NCI-H2081 treated with DMSO at 0.1 percent for 48 hours (cell line): ENCODE data around the gene CDC42BPA.
"Not testable (repeated sequence)": the region's sequence is repeated elsewhere in the genome, so short reads cannot be mapped to it uniquely, and the experiment has no call there.

Experiments
- DNase-seq: peaks from one replicate; lab custom pipeline; 2025; lab: John Stamatoyannopoulos, UW

The CDC42BPA gene

GRCh38 chr1:226962421-226963391 lies 355.6 kb downstream of the CDC42BPA start:
- no peak for DNase-seq

GRCh38 chr1:226960944-226961765 lies 357.1 kb downstream of the CDC42BPA start:
- DNase-seq, result no peak

DNA sequence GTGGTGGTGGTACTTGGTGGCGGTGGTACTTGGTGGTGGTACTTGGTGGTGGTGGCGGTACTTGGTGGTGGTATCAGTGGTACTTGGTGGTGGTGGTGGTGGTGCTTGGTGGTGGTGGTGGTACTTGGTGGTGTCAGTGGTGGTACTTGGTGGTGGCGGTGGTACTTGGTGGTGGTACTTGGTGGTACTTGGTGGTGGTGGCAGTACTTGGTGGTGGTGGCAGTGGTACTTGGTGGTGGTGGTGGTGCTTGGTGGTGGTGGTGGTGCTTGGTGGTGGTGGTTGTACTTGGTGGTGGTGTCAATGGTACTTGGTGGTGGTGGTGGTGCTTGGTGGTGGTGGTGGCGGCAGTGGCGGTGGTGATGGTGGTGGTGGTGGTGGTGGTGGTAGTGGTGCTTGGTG lies 358.0 kb downstream of the CDC42BPA start:
- DNase-seq, result no peak

GRCh38 chr1:226958300-226958699 lies 360.0 kb downstream of the CDC42BPA start:
- no peak for DNase-seq

DNA sequence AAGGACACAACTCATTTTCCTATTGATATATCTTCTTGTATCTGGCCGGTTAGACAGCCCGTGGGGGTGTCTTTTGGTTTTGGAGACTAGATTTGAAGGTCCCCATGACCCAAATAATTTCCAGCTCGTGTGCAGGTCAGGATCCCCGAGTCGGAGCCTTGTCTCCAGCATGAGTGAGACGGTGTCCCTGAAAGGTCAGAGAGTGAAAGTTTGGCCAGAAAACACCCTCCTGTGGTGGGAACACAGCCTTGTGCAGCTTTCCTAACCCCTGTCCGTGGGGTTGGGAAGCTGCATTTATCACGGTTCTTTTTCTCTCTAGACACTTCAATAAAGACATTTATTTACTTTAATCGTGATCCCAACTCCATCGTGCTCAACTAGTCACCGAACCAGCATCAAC lies 360.6 kb downstream of the CDC42BPA start:
- DNase-seq, result no peak

GRCh38 chr1:226956942-226957713 lies 361.2 kb downstream of the CDC42BPA start:
- no peak for DNase-seq

- not testable (repeated sequence) for DNase-seq
Observed at GRCh38 chr1:226955857-226956256, 362.4 kb downstream of the CDC42BPA start.

DNA sequence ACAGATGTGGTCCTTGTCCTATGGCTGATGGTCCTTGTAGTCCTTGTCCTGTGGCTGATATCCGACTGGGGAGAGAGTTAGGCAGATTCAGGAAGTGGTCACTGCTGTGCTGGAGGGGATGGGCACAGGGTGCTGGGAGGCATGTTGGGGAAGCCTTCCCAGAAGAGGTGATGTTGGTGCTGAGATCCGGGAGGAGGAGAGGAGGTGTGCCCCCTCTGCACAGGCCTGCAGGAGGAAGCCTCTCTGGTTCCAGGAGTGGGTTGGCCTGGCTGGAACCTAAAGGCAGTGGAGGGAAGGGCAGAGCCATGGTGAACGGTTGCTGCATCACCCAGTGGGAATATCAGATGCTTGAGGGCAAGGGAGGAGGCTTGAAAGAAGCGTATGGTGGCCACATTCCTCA lies 363.5 kb downstream of the CDC42BPA start:
- DNase-seq, result no peak

GRCh38 chr1:226954337-226954736 lies 364.0 kb downstream of the CDC42BPA start:
- no peak for DNase-seq

DNA sequence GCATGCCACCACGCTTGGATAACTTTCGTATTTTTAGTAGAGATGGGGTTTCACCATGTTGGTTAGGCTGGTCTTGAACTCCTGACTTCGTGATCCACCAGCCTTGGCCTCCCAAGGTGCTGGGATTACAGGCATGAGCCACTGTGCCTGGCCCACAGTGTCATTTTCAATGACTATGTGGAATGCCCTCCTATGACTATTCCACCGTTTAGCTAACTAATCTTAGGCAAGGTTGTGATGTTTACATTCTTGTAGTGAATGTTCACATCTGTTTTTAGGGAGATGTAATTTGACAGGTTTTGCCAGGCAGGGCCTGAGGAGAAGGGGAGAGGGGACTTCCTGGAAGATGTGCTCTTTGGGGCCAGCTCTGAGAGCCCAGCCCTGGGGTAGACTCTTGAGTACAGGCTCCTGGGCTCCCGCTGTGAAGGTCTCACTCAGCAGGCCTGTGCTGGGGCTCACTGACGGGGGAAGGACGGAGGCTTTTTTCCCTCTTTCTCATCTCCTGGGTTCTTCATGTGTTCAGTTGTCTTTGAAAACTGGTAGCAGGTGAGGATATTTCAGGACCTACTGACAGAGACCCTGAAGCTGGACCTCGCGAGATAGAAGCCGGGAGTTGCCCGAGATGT lies 365.0 kb downstream of the CDC42BPA start:
- no peak for DNase-seq

GRCh38 chr1:226952118-226952441 lies 366.2 kb downstream of the CDC42BPA start:
- no peak for DNase-seq

- DNase-seq, result no peak
Observed at GRCh38 chr1:226951286-226952117, 366.8 kb downstream of the CDC42BPA start.

GRCh38 chr1:226950871-226951270 lies 367.4 kb downstream of the CDC42BPA start:
- DNase-seq, result no peak

- DNase-seq, result no peak
Observed at GRCh38 chr1:226950316-226950715, 368.0 kb downstream of the CDC42BPA start.

DNA sequence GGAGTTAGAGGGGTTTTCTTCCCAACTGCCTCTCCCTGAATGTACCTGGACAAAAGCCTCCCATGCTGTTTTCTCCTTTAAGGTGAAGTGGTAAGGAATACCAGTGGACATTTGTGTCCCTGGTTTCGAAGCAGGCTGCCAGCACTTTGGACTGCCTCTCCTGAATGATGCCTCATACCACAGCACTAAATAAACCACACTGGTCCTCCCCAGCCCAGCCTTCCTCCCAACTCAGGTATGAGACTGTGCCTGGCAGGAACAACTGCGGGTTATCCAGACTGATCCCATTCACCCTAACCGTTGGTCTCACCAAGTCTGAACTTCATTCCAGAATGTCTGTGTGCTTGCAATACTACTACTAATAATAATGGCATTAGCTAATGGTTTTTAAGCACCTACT lies 368.9 kb downstream of the CDC42BPA start:
- DNase-seq, result no peak

DNA sequence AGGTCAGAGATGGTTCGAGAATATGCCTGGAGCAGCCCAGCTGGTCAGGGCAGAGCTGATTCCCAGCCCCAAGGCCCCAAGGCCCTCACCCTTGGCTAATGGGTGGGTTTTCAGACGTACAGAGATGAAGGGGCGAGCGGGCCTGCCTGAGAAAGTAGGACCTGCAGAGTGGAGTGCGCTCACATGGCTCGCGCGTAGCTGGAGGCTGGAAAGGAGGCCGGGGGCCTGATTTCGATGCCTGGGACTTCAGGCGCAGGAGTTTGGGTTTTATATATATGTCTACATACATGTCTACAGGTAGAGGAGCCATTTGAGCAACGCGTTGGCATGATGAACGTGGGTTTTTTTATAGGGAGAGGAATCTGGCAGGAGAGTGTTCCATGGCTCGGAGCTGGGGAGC lies 369.3 kb downstream of the CDC42BPA start:
- no peak for DNase-seq

DNA sequence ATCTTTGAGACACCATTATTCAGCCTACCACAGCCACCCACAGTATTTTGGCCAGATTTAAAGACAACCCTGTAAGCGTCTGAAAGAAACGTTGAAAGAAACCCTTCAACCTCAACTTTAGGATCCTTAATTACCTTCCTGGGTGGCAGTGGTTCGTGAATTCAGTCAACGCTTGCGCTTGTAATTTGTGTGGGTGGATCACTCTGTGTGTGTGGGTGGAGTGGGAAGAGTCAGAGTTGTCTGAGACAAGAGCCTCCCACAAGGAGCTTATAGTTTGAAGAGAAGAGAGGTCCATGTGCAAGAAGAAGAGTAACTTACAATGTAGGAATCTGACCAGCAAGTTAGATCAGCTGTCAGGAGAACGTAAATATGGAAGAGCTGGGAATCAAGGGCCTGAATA lies 369.8 kb downstream of the CDC42BPA start:
- no peak for DNase-seq

- DNase-seq, result no peak
Observed at GRCh38 chr1:226948051-226948450, 370.2 kb downstream of the CDC42BPA start.

DNA sequence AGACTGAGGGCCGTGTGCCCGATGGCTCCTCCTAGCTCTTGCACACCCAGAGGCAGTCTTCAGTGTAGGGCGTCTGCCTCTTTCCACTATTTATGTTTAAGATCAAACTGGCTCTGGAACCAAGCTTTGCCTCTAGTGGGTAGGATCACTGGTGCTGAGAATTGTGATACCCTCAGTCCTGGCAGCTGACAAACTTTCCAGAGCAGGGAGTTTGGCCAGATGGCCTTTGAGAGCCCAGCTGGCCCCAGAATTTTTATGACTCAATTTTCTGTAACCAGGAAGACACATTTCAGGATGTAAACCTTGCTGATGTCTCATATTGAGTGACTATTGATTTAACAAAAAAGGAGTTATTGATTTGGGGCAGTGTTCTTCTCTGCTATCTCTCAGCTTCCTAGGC lies 371.5 kb downstream of the CDC42BPA start:
- no peak for DNase-seq

GRCh38 chr1:226946285-226946684 lies 372.0 kb downstream of the CDC42BPA start:
- no peak for DNase-seq

GRCh38 chr1:226945858-226946245 lies 372.4 kb downstream of the CDC42BPA start:
- DNase-seq, result no peak
